Femur (tissue), 1 donor: ENCODE measurements around the gene COL9A3.

Source experiments
- DNase-seq: peaks from one replicate; pipeline ENCODE4 v3.0.0-alpha.2; 2017

The COL9A3 gene

GRCh38 chr20:62824476-62825332 lies 7.9 kb downstream of the COL9A3 start:
- peak; percentile 69 for DNase-seq

DNA sequence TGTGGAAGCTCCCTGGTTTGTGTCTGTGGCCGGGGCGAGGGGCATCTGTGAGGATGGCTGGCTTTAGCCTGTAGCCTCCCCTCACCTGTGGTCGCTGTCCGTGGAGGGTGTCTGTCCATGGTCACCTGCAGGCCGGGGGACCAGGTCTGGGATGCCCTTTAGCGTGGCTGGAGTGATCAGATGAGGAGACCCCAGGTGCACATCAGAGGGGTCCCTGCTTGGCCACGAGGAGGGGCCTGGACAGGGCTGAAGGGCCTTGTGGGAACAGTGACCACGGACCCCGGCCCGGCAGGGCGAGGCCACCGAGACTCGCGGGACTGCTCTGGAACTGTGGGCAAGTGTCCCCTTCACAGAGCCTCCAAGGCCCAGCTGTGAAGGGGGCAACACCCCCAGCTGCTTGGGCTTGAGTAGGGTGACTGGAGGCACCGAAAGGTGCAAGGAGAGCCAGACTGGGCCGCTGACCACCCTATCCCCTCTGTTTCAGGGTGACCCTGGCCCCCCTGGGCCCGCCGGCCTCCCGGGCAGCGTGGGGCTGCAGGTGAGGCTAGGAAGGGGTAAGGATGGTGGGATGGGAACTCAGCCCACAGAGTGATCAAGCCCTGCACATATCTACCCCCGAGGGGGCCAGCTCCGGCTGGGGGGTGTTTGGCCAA lies 8.6 kb downstream of the COL9A3 start:
- DNase-seq, result peak; percentile 49

- DNase-seq, result peak; percentile 37
Observed at GRCh38 chr20:62825986-62826645, 9.3 kb downstream of the COL9A3 start.

DNA sequence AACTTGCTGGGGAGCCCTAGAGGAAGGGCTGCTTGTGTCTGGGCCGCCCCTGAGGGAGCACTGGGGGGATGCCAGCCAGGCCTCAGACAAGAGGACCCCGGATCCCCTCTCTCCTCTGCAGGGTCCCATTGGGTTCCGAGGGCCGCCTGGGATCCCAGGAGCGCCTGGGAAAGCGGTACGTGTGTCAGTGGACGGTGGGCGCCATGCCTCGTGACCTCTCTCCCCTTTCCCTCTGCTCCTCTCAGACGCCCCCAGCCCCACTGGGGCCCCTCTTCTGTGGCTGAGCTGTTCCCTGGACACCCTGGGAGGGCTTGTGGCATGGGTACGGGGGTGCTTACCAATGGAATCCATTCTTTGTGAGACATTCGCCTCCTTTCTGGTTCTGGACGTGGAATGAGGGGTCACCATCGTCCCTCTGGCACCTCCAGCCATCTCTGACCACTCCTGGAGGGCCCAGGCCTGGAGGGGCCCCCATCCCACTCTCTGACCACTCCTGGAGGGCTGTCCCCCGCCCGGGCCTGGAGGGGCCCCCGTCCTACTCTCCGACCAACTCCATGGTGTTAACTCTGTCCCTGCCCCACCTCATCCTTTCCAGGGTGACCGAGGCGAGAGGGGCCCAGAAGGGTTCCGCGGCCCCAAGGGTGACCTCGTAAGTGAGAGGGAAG lies 9.9 kb downstream of the COL9A3 start:
- peak; percentile 24 for DNase-seq

DNA sequence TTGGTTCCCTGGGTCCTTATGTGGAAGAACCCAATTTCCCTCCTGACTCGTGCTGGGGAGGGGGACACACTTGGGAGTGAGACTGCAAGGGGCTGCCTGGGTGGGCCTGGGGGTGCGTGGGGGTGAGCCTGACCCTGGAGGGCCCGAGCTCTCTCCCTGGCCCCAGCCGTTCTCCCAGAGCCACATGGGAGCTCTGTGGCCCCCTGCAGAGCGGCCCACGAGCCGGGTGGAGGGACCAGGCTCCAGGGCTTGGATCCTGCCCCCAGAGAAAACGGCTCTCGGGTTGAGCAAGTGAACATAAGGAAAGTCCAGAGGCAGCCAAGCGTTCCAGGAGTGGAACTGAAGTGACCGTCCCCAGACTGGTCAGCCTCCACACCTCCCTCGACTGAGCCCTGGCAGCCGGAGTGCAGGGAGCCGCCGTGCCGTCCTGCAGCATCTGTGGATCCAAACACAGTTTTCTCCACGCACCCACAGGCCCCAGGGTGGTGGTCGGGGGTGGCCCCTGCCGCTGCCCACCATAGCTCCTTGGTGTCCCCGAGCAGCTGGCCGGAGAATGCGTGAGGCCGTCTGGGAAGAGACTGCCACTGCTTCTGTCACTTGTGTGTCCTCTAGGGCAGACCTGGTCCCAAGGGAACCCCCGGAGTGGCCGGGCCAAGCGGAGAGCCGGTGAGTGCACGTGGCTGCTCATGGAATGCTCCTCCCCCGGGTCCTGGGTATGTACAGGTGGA lies 10.6 kb downstream of the COL9A3 start:
- peak; percentile 24 for DNase-seq

DNA sequence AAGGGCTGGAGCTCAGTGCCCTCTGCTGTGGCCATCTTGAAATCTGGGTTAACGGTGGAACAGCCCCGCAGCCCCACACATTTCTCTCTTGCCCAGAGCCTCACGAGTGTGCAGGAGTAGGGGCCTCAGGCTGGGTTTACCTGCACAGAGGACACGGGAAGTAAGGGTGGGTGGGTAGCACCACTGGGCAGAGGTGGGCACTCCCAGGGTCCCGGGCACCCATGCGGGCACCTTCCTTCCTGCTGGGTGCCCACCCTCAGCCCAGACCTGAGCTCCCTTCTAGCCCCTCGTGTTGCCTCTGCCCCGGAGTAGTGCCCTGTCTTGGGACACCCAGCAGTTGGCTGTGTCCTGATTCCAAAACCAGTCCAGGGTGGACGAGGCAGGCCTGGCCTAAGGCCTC lies 11.2 kb downstream of the COL9A3 start:
- no peak for DNase-seq

- peak; percentile 26 for DNase-seq
Observed at GRCh38 chr20:62828511-62829230, 11.8 kb downstream of the COL9A3 start.

GRCh38 chr20:62829231-62830230 lies 12.7 kb downstream of the COL9A3 start:
- peak; percentile 17 for DNase-seq

- peak; percentile 18 for DNase-seq
Observed at GRCh38 chr20:62830251-62830650, 13.4 kb downstream of the COL9A3 start.

DNA sequence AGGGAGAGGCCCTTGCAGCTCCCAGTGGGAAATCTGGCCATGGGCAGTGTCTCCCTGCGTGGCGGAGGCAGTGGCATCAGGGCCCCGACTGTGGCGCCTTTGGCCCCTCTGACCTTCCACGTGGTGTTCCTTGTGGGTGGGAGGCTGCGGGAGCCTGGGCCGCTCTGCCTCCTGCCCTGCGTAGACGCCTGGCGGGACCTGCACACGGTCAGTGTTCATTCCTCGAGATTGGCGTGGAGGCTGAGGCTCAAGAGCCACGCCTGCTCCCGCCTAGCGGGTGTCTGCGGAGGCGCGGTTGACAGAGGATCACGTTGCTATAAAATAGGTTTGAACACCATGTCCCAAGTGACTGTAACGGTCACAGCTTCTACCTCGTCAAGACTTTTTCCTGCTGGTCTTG lies 14.0 kb downstream of the COL9A3 start:
- DNase-seq, result peak; percentile 32

DNA sequence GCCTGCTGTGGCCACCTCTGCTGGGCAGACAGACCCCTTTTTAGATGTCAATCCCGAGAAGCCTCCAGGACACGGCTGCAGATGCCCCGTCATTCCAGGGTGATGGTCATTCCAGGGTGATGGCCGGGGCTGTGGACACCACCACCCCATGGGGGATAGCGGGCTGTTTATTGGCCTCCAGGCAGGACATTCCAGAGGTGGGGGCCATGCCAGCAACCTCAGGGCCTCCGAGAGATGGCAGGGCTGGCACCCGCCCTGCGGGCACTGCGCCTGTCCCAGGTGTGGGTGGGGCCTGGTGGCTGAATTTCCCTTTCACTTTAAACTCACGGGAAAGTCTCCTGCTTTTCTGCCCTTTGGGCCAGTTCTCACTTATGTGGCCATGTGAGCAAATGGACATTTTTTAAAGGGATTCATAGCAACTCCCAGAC lies 14.5 kb downstream of the COL9A3 start:
- DNase-seq, result peak; percentile 58

GRCh38 chr20:62831854-62832211 lies 15.0 kb downstream of the COL9A3 start:
- no peak for DNase-seq

- DNase-seq, result peak; percentile 62
Observed at GRCh38 chr20:62832212-62832922, 15.5 kb downstream of the COL9A3 start.

DNA sequence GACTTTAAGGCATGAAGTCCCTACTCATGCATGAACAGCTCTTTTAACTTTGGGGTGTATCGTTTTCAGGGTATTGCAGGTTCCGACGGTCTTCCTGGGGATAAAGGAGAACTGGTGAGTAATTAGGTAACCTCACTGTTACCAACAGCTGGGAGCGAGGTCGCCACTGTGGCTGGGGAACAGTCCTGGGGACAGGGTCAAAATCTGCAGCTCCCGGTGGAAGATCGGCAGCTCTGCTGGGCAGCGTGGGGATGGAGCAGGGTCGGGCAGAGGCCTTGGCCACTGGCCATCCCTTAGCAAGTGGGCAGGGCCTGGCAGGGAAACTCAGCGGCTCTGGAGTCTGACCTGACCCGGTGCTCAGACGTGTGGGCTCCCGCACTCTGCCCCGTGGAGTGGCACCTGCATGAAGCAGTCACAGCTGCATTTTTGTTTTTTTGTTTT lies 16.1 kb downstream of the COL9A3 start:
- peak; percentile 32 for DNase-seq

GRCh38 chr20:62834967-62835730 lies 18.3 kb downstream of the COL9A3 start:
- no peak for DNase-seq

DNA sequence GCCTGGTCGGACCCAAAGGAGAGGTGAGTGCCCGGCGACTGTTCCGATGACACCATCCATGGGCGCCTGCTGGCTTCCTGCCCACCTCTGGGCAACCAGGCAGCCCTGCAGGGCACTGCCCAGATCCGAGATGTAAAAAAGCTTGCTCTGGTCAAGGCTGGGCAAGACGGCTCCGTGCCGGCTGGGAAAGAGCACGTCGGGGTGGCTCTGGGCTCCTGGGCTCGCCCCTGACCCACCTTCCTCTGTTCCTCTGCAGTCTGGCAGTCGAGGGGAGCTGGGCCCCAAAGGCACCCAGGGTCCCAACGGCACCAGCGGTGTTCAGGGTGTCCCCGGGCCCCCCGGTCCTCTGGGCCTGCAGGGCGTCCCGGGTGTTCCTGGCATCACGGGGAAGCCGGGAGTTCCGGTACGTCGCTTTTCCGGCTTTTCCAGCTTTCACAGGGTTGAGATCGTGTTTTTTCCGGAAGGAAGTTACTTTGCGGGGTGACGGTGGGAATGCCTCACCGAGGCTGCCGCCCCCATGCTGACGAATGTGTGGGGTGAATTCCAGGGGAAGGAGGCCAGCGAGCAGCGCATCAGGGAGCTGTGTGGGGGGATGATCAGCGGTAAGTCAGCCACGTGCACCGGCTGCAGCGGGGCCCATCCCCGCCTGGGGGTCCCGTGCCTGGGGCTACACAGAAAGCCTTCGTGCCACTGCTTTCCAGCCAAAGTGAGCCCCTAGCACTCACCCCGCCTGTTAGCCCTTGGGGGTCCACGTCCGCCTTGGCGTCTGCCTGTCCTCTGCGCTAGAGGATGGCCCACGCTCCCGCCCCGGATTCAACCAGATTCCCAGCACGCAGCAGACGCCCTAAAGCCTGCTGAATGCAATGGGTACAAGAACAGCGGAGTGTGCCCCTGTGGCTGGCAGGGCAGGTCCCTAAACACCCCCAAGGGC lies 19.3 kb downstream of the COL9A3 start:
- peak; percentile 57 for DNase-seq

DNA sequence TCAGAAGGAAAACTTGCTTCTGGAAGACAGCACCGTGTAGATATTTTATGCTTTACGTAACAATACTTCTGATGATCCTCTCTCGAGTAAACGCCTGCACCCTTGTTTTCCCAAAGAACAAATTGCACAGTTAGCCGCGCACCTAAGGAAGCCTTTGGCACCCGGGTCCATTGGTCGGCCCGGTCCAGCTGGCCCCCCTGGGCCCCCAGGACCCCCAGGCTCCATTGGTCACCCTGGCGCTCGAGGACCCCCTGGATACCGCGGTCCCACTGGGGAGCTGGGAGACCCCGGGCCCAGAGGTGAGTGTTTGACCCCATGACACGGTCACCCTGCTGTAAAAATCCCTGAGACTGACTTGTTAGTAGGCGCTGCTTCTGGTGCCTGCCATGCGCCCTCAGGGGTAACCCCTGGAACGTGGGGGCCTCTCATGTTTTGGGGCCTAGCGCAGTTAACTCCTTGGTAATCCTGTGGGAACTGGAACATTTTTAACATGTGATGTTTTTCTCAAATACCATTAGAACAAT lies 20.2 kb downstream of the COL9A3 start:
- DNase-seq, result no peak

DNA sequence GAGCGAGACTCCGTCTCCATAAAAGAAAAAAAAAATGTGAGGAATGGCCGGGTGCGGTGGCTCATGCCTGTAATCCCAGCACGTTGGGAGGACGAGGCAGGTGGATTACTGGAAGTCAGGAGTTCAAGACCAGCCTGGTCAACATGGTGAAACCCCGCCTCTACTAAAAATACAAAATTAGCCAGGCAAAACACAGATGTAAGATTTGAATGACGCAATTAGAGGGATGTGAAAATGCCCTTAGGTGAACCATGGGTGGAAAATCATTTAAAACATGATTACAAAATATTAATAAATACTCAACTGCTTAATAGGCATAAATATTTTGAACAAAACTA lies 20.9 kb downstream of the COL9A3 start:
- no peak for DNase-seq
